Kidney epithelial cell (primary cell): ENCODE results near the gene PHF21B. TPM values are rescaled to one million over a fixed set of nuclear protein-coding genes. Genes with fewer than 3 reads are reported as not detected.

ENCODE experiments used
- DNase-seq: peaks from one replicate; pipeline ENCODE4 v3.0.0-alpha.2; 2010; ENCODE audit warnings: low read depth
- H3K27me3 ChIP-seq: 2 replicates; pipeline ENCODE4 v1.6.0; 2011; ENCODE audit warnings: low read length; ENCODE audit not compliant: control insufficient read depth, insufficient read depth
- H3K36me3 ChIP-seq: 2 replicates; pipeline ENCODE4 v1.5.1; 2011; ENCODE audit warnings: low read length; ENCODE audit not compliant: control insufficient read depth, insufficient read depth
- H3K4me3 ChIP-seq: 2 replicates; pipeline ENCODE4 v1.5.1; 2011; ENCODE audit warnings: low read depth, mild to moderate bottlenecking, control low read depth, low read length
- CTCF ChIP-seq: IDR thresholded peaks from 2 replicates; pipeline ENCODE4 v1.5.1; 2011; ENCODE audit warnings: mild to moderate bottlenecking, moderate library complexity, low read length, control low read depth, inconsistent platforms; ENCODE audit not compliant: insufficient read depth, poor library complexity, severe bottlenecking
- total RNA-seq: library from RNA; depleted of rRNA; stranded (reverse); fragments of >200 nt; gene quantifications from 2 replicates; pipeline ENCODE4 v1.2.3, GENCODE V29; 2015

The PHF21B gene
- total RNA-seq, 1 donor from 2014 or later: 1.5 TPM

- DNase-seq: no peak
- Histone ChIP-seq H3K27me3 (no peaks in the 10 kb centered on the region), H3K36me3 (no peaks in the 10 kb centered on the region), H3K4me3 (no peak overlapping the region)
- TF ChIP-seq CTCF: no peak
Observed at GRCh38 chr22:44842417-44842816, 167.4 kb downstream of the PHF21B start.

- no peaks in the 10 kb centered on the region for H3K36me3 ChIP-seq
- H3K27me3 ChIP-seq: no peaks in the 10 kb centered on the region
- DNase-seq: no peak
- H3K4me3 ChIP-seq: no peak overlapping the region
- TF ChIP-seq CTCF: no peak
Observed at GRCh38 chr22:44840611-44841322, 169.0 kb downstream of the PHF21B start.

GRCh38 chr22:44839721-44840120 lies 170.1 kb downstream of the PHF21B start:
- TF ChIP-seq CTCF: no peak
- no peak for DNase-seq
- no peaks in the 10 kb centered on the region for H3K27me3 ChIP-seq
- no peaks in the 10 kb centered on the region for H3K36me3 ChIP-seq
- no peak overlapping the region for H3K4me3 ChIP-seq

- TF ChIP-seq CTCF: no peak
- no peaks in the 10 kb centered on the region for H3K27me3 ChIP-seq
- no peak overlapping the region for H3K4me3 ChIP-seq
- DNase-seq: no peak
- H3K36me3 ChIP-seq: no peaks in the 10 kb centered on the region
Observed at GRCh38 chr22:44839061-44839460, 170.7 kb downstream of the PHF21B start.

GRCh38 chr22:44838316-44839016 lies 171.3 kb downstream of the PHF21B start:
- H3K4me3 ChIP-seq: no peak overlapping the region
- H3K27me3 ChIP-seq: no peaks in the 10 kb centered on the region
- no peak for TF ChIP-seq CTCF
- DNase-seq: no peak
- no peaks in the 10 kb centered on the region for H3K36me3 ChIP-seq

- H3K4me3 ChIP-seq: no peak overlapping the region
Observed at GRCh38 chr22:44837481-44837880, 172.3 kb downstream of the PHF21B start.

More at GRCh38 chr22:44837481-44837880, 172.3 kb downstream of the PHF21B start:
- H3K27me3 ChIP-seq: no peaks in the 10 kb centered on the region
- no peak for DNase-seq
- no peak for TF ChIP-seq CTCF
- no peaks in the 10 kb centered on the region for H3K36me3 ChIP-seq
